Gastrocnemius medialis (tissue), 4 donors: ENCODE data around the gene SGCA.

ENCODE experiments used
- POLR2A ChIP-seq, 2 donors: fragments of 450-650 bp; IDR thresholded peaks; one replicate each; pipeline ENCODE4 v1.6.1; 2017; ENCODE audit warnings: antibody characterized with exemption in 2 of 2, mild to moderate bottlenecking in 2 of 2, moderate library complexity in 2 of 2
- TF ChIP-seq, protein P1 (sequence below), 5 experiments: fragments of 450-650 bp in 3 of 5; fragments of 200-600 bp in 2 of 5; sonication (generic) in 2 of 5; IDR thresholded peaks in 4 of 5; conservative IDR thresholded peaks in 1 of 5; 1 replicate in 4 of 5; 2 replicates in 1 of 5; pipeline ENCODE4 v1.5.1; 2016 to 2019; ENCODE audit warnings: antibody characterized with exemption in 5 of 5, mild to moderate bottlenecking in 3 of 5, moderate library complexity in 3 of 5

DNA sequence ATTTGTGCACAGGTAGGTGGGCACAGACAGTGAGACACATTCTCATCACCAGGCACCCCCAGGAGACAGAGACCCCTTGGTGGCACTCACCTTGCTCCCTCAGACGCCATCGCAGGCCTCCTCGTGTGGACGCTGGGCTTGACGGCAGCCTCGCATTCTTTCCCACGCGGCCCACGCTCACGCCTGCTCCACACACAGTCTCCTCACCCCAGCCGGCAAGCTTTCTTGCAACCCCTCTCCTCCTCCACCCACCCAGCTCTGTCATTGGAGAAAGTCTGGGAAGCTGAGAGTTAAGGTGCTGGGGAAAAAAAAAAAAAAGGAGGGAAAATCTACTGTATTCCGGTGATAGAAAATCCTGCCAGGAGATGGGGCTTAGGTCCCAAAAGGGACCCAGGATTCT, 14.8 kb downstream of the SGCA start:
- TF ChIP-seq, protein P1, sequence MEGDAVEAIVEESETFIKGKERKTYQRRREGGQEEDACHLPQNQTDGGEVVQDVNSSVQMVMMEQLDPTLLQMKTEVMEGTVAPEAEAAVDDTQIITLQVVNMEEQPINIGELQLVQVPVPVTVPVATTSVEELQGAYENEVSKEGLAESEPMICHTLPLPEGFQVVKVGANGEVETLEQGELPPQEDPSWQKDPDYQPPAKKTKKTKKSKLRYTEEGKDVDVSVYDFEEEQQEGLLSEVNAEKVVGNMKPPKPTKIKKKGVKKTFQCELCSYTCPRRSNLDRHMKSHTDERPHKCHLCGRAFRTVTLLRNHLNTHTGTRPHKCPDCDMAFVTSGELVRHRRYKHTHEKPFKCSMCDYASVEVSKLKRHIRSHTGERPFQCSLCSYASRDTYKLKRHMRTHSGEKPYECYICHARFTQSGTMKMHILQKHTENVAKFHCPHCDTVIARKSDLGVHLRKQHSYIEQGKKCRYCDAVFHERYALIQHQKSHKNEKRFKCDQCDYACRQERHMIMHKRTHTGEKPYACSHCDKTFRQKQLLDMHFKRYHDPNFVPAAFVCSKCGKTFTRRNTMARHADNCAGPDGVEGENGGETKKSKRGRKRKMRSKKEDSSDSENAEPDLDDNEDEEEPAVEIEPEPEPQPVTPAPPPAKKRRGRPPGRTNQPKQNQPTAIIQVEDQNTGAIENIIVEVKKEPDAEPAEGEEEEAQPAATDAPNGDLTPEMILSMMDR (IDR thresholded peaks at IDR 0.05 in 4 of 5, conservative IDR thresholded peaks at IDR 0.05 in 1 of 5) = no peak
- TF ChIP-seq POLR2A (IDR thresholded peaks at IDR 0.05) = no peak
